ENCODE measurements around the gene CNTNAP5.

- TF ChIP-seq ZFP3 (CRISPR knock-in tag; IDR thresholded peaks at IDR 0.05) (no peak), GLIS3 (CRISPR knock-in tag; IDR thresholded peaks at IDR 0.05) (no peak), CREB5 (CRISPR knock-in tag; IDR thresholded peaks at IDR 0.05; ENCODE audit: low read depth) (no peak), BACH2 (CRISPR knock-in tag; IDR thresholded peaks at IDR 0.05; ENCODE audit: borderline replicate concordance) (no peak), PATZ1 (CRISPR knock-in tag; IDR thresholded peaks at IDR 0.05; ENCODE audit: borderline replicate concordance) (no peak), CSRNP3 (CRISPR knock-in tag; IDR thresholded peaks at IDR 0.05) (no peak), PPARA (CRISPR knock-in tag; IDR thresholded peaks at IDR 0.05; ENCODE audit: borderline replicate concordance) (no peak)
These were observed 585.8 kb downstream of the CNTNAP5 start for GRCh38 chr2:124610866-124611265.

All from SK-N-SH treated with all-trans-retinoic acid at 6 μM for 48 hours (cell line).